Naive thymus-derived CD8-positive, alpha-beta T cell (primary cell): ENCODE data around the gene TAF3. TPM values are rescaled to one million over a fixed set of nuclear protein-coding genes. Genes with fewer than 3 reads are reported as not detected.

Source experiments
- ATAC-seq, 2 donors: fragments of 150-1000 bp; cut with Tn5 transposase in 1 of 2; sonication (Bioruptor Pico), chemical (Tn5 transposase) in 1 of 2; 1 replicate in 1 of 2; 2 replicates in 1 of 2; pipeline ENCODE4 v1.10.0; 2021; ENCODE audit warnings: mild to moderate bottlenecking in 2 of 2, moderate library complexity in 2 of 2
- POLR2A ChIA-PET: fragments of 350-600 bp; sonication (Branson Sonifier 250); formaldehyde crosslinking; loops from one replicate; lab custom pipeline; 2021; ENCODE audit warnings: antibody characterized with exemption; lab: Charles Lee
- DNase-seq, 10 donors: peaks; one replicate each; pipeline versions ENCODE4 v3.0.0 to v3.0.0-alpha.2; 2020 to 2022
- H3K27ac Mint-ChIP-seq, 10 donors: one replicate each; pipeline ENCODE4 v1.8.0; 2020 to 2022; ENCODE audit warnings: mild to moderate bottlenecking in 10 of 10, mixed read lengths in 10 of 10, moderate library complexity in 4 of 10, inconsistent platforms in 1 of 10
- H3K27me3 Mint-ChIP-seq, 5 donors: one replicate each; pipeline ENCODE4 v1.8.0; 2021 to 2022; ENCODE audit warnings: mixed read lengths in 5 of 5
- H3K36me3 Mint-ChIP-seq, 3 donors: one replicate each; pipeline ENCODE4 v1.8.0; 2020 to 2022; ENCODE audit warnings: mixed read lengths in 3 of 3, mild to moderate bottlenecking in 2 of 3, inconsistent platforms in 1 of 3
- H3K4me1 Mint-ChIP-seq, 4 donors: one replicate each; pipeline ENCODE4 v1.8.0; 2021 to 2022; ENCODE audit warnings: mixed read lengths in 4 of 4
- H3K4me3 Mint-ChIP-seq, 10 donors: one replicate each; pipeline ENCODE4 v1.8.0; 2020 to 2022; ENCODE audit warnings: mild to moderate bottlenecking in 10 of 10, mixed read lengths in 10 of 10, moderate library complexity in 6 of 10, inconsistent platforms in 1 of 10
- H3K9me3 Mint-ChIP-seq, 9 donors: one replicate each; pipeline ENCODE4 v1.8.0; 2020 to 2022; ENCODE audit warnings: mixed read lengths in 9 of 9, mild to moderate bottlenecking in 3 of 9, inconsistent platforms in 1 of 9, moderate library complexity in 1 of 9
- polyA plus RNA-seq, 3 donors: library from polyadenylated mRNA; unstranded; fragments of 300-500 nt; fragmentation: Illumina TruSeq; gene quantifications; one replicate each; pipeline ENCODE4 v1.2.3, GENCODE V29; 2021
- total RNA-seq, 8 experiments: library from RNA in 2 of 8; stranded (reverse) in 2 of 8; gene quantifications; one replicate each; pipeline ENCODE4 v1.2.3 and lab custom pipeline; 2021 to 2026

Gene TAF3
- total and polyA plus RNA-seq, 5 experiments from 2014 or later = 6.8 to 24.6 (median 16.4) TPM

- ATAC-seq (no peak), DNase-seq (peak in 1 of 10 donors; percentile 9)
- Mint-ChIP-seq H3K9me3 (peaks cover 0 to 19% (median 12%) of the 10 kb centered on the region in 9 donors), H3K36me3 (peaks cover 3 to 12% (median 8%) of the 10 kb centered on the region in 3 donors), H3K4me1 (peaks cover 34 to 65% (median 46%) of the 10 kb centered on the region in 4 donors), H3K27me3 (peaks cover 61 to 93% (median 81%) of the 10 kb centered on the region in 5 donors), H3K27ac (no peak overlapping the region), H3K4me3 (no peak overlapping the region)
- POLR2A ChIA-PET = no interaction called here
Measured at GRCh38 chr10:8040651-8041050, 222.3 kb downstream of the TAF3 start.

DNA sequence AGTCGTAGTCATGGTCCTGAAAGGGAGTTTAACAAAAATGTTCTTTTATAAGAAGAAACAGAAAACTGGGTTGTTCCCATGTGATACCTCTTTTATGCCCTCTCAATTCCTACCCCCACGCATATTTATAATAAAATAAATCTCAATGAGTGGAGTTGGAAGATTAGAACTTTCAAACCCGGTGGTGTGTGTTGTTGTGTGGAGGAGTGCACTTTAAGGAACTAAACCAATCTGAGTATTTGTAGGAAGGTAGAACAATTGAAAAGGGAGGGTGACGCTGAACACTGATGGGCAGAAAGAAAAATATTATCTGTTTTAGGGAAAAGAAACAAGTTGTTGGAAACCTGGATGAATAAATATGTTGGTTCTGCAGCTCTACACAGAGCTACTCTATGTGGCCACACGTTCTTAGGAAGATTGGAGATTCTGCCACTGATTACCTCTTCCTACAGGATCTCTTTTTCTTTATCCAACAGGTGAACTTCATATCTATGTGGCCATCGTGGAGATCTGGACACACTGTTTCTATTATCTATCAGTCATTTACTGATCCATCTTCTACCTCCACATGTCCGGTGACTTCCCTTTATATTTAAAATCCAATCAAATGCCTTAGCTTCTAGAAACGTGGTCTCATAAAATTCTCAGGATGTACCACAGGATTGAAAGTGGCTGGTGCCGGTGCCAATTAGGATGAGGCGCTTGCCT lies 223.1 kb downstream of the TAF3 start:
- Mint-ChIP-seq H3K4me3 (peak overlapping the region in 1 of 10 donors; percentile 58), H3K27ac (peak overlapping the region in 3 of 10 donors; percentile 15 to 40 (median 24)), H3K4me1 (peaks cover 40 to 71% (median 53%) of the 10 kb centered on the region in 4 donors), H3K27me3 (peaks cover 68 to 99% (median 85%) of the 10 kb centered on the region in 5 donors), H3K9me3 (peaks cover 0 to 19% (median 12%) of the 10 kb centered on the region in 9 donors), H3K36me3 (peaks cover 3 to 12% (median 8%) of the 10 kb centered on the region in 3 donors)
- ATAC-seq = no peak
- peak in 1 of 10 donors; percentile 12 for DNase-seq
- POLR2A ChIA-PET = interaction anchor here (1.2 kb wide), 1 partner anchor 406 kb away, joined by 3 read pairs; no protein-coding TSS in a partner anchor

DNA sequence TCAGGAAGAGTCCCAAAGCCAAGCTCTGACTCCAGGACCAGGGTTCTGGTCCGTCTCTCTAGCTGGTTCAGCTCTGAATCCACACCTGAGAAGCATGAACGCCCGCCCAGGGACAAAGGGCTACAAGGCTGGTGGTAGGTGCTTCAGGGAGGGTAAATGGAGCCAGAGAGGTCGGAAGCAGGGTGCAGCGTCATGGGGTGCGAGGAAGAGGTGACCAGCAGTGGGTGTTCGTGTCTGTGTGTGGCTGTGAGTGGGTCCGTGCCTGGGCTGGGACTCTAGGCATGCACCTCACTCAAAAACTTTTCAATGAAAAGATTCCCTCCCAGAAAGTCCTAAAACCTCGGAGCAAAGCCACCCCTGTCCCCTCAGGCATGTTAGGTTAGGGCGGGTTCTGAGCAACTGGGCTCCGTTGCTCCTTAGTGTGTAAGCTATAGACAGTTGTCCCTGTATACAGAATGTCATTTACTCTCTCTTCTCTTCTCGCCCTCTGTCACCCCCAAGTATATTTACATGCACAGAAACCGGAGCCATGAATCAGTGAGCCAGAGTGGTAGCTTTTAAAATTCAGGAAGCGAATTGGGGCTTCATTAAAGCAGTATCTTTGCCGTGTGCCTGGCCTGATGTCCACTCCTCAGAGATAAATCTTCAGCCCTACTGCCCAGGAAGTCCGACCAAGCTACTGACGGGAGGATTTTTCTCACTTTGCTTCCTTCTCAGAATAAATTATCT lies 223.9 kb downstream of the TAF3 start:
- DNase-seq (peak in 2 of 10 donors; percentile 9 to 56), ATAC-seq (no peak)
- Mint-ChIP-seq H3K36me3 (peaks cover 3 to 12% (median 8%) of the 10 kb centered on the region in 3 donors), H3K27me3 (peaks cover 72 to 100% (median 89%) of the 10 kb centered on the region in 5 donors), H3K27ac (peak overlapping the region in 3 of 10 donors; percentile 15 to 76 (median 50)), H3K4me1 (peaks cover 45 to 77% (median 55%) of the 10 kb centered on the region in 4 donors), H3K4me3 (peak overlapping the region in 3 of 10 donors; percentile 28 to 61 (median 58)), H3K9me3 (peaks cover 0 to 19% (median 12%) of the 10 kb centered on the region in 9 donors)
- POLR2A ChIA-PET = interaction anchor here (0.5 to 1.3 kb wide), 3 partner anchors 11 to 405 kb away, joined by 3 to 6 read pairs (median 3); no protein-coding TSS in a partner anchor

DNA sequence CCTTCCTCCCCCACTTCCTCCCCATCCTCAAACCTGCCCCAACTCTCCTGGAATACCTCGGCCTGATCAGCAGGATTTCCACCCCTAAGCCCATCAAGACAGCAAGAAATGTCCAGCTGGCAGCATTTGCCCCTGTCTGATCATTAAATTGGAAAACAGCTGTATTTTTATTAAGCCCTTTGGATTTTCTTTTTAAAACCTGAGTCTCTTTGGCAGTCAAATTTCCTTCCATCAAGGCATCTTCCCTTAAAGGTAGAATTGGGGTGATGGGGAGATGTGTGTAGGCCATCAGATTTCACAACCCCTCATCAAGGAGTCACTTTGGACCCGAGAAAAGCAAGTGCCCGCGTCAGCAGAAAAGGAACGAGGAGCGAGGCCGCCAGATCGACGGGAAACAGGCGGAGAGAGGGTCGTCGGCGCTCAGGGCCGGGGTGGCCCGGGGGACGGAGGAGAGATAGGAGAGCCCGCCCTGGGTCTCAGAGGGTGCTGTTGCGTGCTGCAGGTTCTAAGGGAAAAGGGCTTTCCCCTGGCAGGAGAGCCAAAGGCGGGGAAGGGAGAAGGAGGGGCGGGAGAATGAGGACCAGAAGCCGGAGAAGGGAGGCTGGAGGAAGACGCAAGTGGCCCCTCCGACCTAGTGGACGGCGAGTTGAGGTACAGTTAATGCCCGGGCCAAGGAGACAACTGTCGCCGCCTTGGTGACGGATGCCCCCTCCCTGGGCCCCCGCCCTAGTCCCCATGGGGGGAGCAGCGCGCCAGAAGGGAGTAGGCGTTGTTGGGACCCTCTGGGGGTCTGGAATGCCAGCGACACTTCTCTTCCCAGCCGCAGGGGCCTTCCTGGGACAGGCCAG lies 224.6 kb downstream of the TAF3 start:
- DNase-seq = peak in 1 of 10 donors; percentile 17
- POLR2A ChIA-PET = interaction anchor here (0.5 to 1.3 kb wide), 3 partner anchors 10 to 404 kb away, joined by 3 to 6 read pairs (median 3); no protein-coding TSS in a partner anchor
- H3K4me1 Mint-ChIP-seq = peaks cover 42 to 77% (median 57%) of the 10 kb centered on the region in 4 donors
- peak overlapping the region in 1 of 10 donors; percentile 76 for H3K27ac Mint-ChIP-seq
- no peak for ATAC-seq
- H3K4me3 Mint-ChIP-seq = peak overlapping the region; percentile 24 to 61 (median 51)
- H3K27me3 Mint-ChIP-seq = peaks cover 70 to 100% (median 90%) of the 10 kb centered on the region in 5 donors
- peaks cover 3 to 12% (median 8%) of the 10 kb centered on the region in 3 donors for H3K36me3 Mint-ChIP-seq
- H3K9me3 Mint-ChIP-seq = peaks cover 0 to 18% (median 12%) of the 10 kb centered on the region in 9 donors

GRCh38 chr10:8043569-8044306 lies 225.4 kb downstream of the TAF3 start:
- H3K36me3 Mint-ChIP-seq = peaks cover 3 to 6% (median 6%) of the 10 kb centered on the region in 3 donors
- H3K9me3 Mint-ChIP-seq = peaks cover 0 to 11% (median 5%) of the 10 kb centered on the region in 9 donors
- DNase-seq = peak in 5 of 10 donors; percentile 26 to 72 (median 48)
- ATAC-seq = peak; percentile 19 to 55
- H3K27me3 Mint-ChIP-seq = peaks cover 62 to 100% (median 84%) of the 10 kb centered on the region in 5 donors
- H3K4me3 Mint-ChIP-seq = peak overlapping the region; percentile 9 to 81 (median 62)
- POLR2A ChIA-PET = interaction anchor here (1.3 kb wide), 1 partner anchor 9 kb away, joined by 6 read pairs; no protein-coding TSS in a partner anchor
- H3K27ac Mint-ChIP-seq = peak overlapping the region in 3 of 10 donors; percentile 12 to 49 (median 40)
- peaks cover 38 to 77% (median 57%) of the 10 kb centered on the region in 4 donors for H3K4me1 Mint-ChIP-seq

GRCh38 chr10:8044331-8044907 lies 226.1 kb downstream of the TAF3 start:
- ATAC-seq (no peak), DNase-seq (peak in 2 of 10 donors; percentile 21 to 29)
- Mint-ChIP-seq H3K9me3 (peaks cover 0 to 8% (median 1%) of the 10 kb centered on the region in 9 donors), H3K36me3 (peaks cover 2 to 8% (median 3%) of the 10 kb centered on the region in 3 donors), H3K27me3 (peaks cover 58 to 99% (median 82%) of the 10 kb centered on the region in 5 donors), H3K27ac (peak overlapping the region in 3 of 10 donors; percentile 12 to 59 (median 49)), H3K4me3 (peak overlapping the region; percentile 16 to 81 (median 62)), H3K4me1 (peaks cover 38 to 83% (median 62%) of the 10 kb centered on the region in 4 donors)
- POLR2A ChIA-PET = no interaction called here

DNA sequence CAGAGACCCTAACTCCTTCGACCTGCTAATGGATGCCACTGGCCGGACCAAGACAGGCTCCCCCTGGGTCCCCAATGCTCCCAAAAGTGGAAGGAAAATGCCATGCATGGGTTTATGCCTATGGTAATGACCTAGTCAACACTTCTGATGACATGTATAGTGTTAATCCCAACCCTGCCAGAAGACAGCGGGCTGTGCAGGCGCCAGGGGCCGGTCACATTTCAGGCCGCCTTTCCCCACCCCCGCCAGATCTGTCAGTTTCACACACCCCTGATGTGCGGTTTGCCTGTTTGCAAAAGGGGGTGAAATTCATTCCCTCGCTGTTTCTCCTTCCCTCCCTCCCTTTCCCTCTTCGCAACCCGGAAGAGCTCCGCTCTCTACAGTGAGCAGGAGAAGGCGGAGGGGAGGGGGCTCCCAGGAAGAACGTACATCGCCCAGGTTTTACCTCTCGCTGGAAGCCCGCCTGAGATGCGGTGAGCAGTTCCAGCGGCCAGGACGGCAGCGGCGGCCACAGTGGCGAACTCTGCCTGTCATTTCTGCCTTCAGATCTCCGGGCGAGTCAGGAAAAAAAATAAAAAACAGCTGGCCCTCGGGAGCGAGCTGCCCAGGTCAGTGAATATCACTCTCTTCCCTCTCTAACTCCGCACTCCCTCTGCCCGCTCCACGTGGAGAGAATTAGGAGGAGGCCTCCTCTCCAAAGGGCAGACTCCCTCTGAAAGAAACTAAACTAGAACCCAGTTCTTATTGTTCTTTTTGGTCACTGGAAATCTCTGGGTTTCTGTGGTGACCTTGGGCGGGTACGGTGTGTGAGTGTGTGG lies 226.8 kb downstream of the TAF3 start:
- Mint-ChIP-seq H3K27ac (peak overlapping the region in 2 of 10 donors; percentile 18 to 23), H3K4me3 (peak overlapping the region; percentile 54 to 69 (median 62)), H3K27me3 (peaks cover 53 to 92% (median 76%) of the 10 kb centered on the region in 5 donors), H3K4me1 (peaks cover 38 to 86% (median 63%) of the 10 kb centered on the region in 4 donors), H3K36me3 (peaks cover 0 to 8% (median 3%) of the 10 kb centered on the region in 3 donors), H3K9me3 (peaks cover 0 to 6% (median 0%) of the 10 kb centered on the region in 9 donors)
- DNase-seq (peak in 2 of 10 donors; percentile 16 to 29), ATAC-seq (peak in 1 of 2 donors; percentile 22)
- POLR2A ChIA-PET = no interaction called here

GRCh38 chr10:8045726-8046494 lies 227.6 kb downstream of the TAF3 start:
- Mint-ChIP-seq H3K27ac (peak overlapping the region in 3 of 10 donors; percentile 10 to 45 (median 23)), H3K27me3 (peaks cover 48 to 84% (median 76%) of the 10 kb centered on the region in 5 donors), H3K9me3 (peaks cover 0 to 6% (median 0%) of the 10 kb centered on the region in 9 donors), H3K4me1 (peaks cover 38 to 92% (median 66%) of the 10 kb centered on the region in 4 donors), H3K36me3 (peaks cover 0 to 4% (median 3%) of the 10 kb centered on the region in 3 donors), H3K4me3 (peak overlapping the region in 9 of 10 donors; percentile 33 to 69 (median 62))
- no peak for ATAC-seq
- POLR2A ChIA-PET = no interaction called here
- peak in 2 of 10 donors; percentile 15 to 36 for DNase-seq
